H1 (cell line): ENCODE data around the gene TMEM30A. TPM values are rescaled to one million over a fixed set of nuclear protein-coding genes. Genes with fewer than 3 reads are reported as not detected.

ENCODE experiments used
- GTF2F1 ChIP-seq: IDR thresholded peaks from 2 replicates; pipeline ENCODE4 v1.6.1; 2012; ENCODE audit warnings: low read depth, low read length, improper control_type of control experiment, borderline replicate concordance
- HDAC2 ChIP-seq, 2 experiments: fragments of 300-600 bp in 1 of 2; sonication (generic) in 1 of 2; IDR thresholded peaks; 2 replicates each; pipeline ENCODE4 v1.6.1; 2011 to 2012; ENCODE audit warnings: low read depth in 2 of 2, low read length in 2 of 2, mild to moderate bottlenecking in 2 of 2, moderate library complexity in 2 of 2, borderline replicate concordance in 1 of 2, inconsistent platforms in 1 of 2
- MAFK ChIP-seq: IDR thresholded peaks from 2 replicates; pipeline ENCODE4 v1.6.1; 2012; ENCODE audit warnings: low read depth, mild to moderate bottlenecking, improper control_type of control experiment, low read length
- NANOG ChIP-seq: IDR thresholded peaks from 2 replicates; pipeline ENCODE4 v1.6.1; 2011; ENCODE audit warnings: low read length, low read depth, mild to moderate bottlenecking, inconsistent platforms; ENCODE audit not compliant: insufficient read depth, poor library complexity, severe bottlenecking
- RXRA ChIP-seq: IDR thresholded peaks from 2 replicates; pipeline ENCODE4 v1.6.1; 2011; ENCODE audit warnings: low read depth, mild to moderate bottlenecking, low read length, moderate library complexity; ENCODE audit not compliant: insufficient read depth
- polyA plus RNA-seq, 7 experiments: library from polyadenylated mRNA; depleted of rRNA in 3 of 7; stranded (reverse) in 5 of 7; unstranded in 2 of 7; fragments of >200 nt in 5 of 7; fragments of 200-250 nt in 2 of 7; gene quantifications; 1 replicate in 5 of 7; 2 replicates in 1 of 7; 4 replicates in 1 of 7; pipeline versions ENCODE4 v1.2.1 to v1.2.3, GENCODE V29; 2011 to 2013; ENCODE audit warnings: missing spikeins in 2 of 7, mixed read lengths in 2 of 7
- total RNA-seq: library from RNA; stranded (reverse); fragmentation: NEBNext Ultra II Directional; extraction: Animal tissue kit (Norgen Biotek cat#: 25700); gene quantifications from 2 replicates; pipeline ENCODE4 v1.2.1, GENCODE V29; 2021
- TF ChIP-seq, protein P1 (sequence below): IDR thresholded peaks from 2 replicates; pipeline ENCODE4 v1.6.1; 2011; ENCODE audit warnings: low read depth, mild to moderate bottlenecking, low read length; ENCODE audit not compliant: insufficient read depth

Gene TMEM30A
- total and polyA plus RNA-seq, 2 of the 8 experiments (the other 6 are each of a cell fraction or from before 2014, with no cell fraction given) = 10.5 to 71.0 TPM

DNA sequence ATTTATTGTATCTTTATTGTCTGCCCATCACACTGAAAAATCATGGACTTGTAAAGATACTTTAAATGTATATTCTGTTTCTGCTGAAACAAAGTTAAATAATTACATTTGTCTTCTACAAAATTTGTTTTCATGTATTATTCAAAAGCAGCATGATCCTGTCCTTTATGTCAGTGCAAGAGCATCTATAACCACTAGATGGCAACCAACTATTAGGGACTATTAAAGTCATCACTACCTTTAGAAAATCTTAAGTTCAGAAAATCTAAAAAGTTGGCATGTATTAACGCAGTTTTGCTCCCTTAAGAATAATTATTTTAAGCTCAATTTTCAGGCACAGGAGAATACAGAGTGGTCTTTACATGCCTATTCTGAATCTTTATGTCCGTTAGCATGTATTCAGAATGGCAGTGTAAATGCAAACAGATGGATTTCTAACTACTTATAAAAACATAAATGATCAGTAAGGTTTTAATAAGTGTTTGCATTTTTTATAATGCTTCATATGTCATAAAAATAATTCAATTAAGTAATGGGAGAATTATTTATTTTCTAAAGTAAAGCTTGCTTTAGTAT lies 17.8 kb downstream of the TMEM30A start (continued):
- TF ChIP-seq, protein P1, sequence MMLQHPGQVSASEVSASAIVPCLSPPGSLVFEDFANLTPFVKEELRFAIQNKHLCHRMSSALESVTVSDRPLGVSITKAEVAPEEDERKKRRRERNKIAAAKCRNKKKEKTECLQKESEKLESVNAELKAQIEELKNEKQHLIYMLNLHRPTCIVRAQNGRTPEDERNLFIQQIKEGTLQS = no peak
- TF ChIP-seq NANOG = no peak
- no peak for TF ChIP-seq GTF2F1
- TF ChIP-seq RXRA = no peak
- TF ChIP-seq MAFK = no peak
- no peak for TF ChIP-seq HDAC2 (IDR thresholded peaks at IDR 0.05; ENCODE audit: borderline replicate concordance in 1 of 2, low read depth in 2 of 2, low read length in 2 of 2)
